ENCODE results near the gene SLC1A6. TPM values are rescaled to one million over a fixed set of nuclear protein-coding genes. Genes with fewer than 3 reads are reported as not detected.
A peak's percentile ranks its signal among the peaks of the same experiment; 100 is the strongest.

SLC1A6 gene
- not detected for total RNA-seq

DNA sequence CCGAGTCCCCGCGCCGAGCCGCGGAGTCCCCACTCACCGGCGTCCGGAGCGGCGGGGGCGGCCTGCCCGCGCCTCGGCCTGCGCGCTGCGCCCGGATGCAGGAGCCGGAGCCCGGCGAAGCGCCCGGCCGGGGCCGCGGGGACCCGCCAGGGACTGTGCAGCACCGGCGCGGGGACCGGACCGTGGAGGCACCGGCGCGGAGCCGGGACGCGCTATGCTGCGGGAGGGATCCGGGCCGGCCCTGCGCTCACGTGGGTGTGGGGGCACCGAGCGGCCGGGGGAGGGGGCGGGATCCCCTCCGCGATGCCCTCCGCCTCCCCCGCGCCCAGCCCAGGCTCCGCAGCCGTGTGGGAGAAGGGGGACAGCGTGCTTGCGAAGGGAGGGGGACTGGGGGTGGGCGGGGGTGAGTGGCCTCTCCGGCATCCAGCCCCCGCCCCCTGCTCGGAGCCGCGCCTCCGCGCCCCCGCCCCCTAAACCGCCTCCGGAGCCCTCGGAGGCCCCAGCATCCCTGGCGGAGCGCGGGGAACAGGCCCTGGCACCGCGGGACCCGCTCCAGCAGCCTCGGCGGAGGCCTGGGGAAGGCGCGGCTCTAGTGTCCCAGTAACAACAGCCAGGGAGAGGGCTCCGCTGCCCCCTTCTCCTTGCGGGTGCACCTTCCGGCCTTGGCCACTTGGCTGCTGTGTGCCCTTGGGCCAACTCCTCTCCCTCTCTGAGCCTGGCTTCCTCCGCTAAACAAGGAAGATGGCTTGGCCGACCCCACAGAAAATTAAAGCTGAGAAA is at the start of gene SLC1A6:
TSS of gene SLC1A6 (minus strand) at position 389 of the 780 bp plus-strand sequence. CDS start 6,954 bp downstream, outside the sequence.
- no peak for ATAC-seq
- WGBS, 2 donors: 1 to 25% methylated on average over 2 to 43 of the region's 84 CpGs
- intact Hi-C loops (cut with DNase I): no loop called here
- DNase-seq: peak in 1 of 4 donors; percentile 6
- H3K27ac ChIP-seq: no peak within 1 kb of the TSS
- H3K9me3 ChIP-seq: no peaks in the 10 kb centered on the region
- no peak within 1 kb of the TSS for H3K4me3 ChIP-seq
- TF ChIP-seq POLR2A (IDR thresholded peaks at IDR 0.05) (no peak), CTCF (IDR thresholded peaks at IDR 0.05) (no peak)
- H3K4me1 ChIP-seq: no peaks in the 10 kb centered on the region
- no peaks in the 10 kb centered on the region for H3K36me3 ChIP-seq (replicated peaks in 1 of 2; ENCODE audit: insufficient read depth in 1 of 2, low read depth in 2 of 2)
- H3K27me3 ChIP-seq: peaks cover 0 to 14% of the 10 kb centered on the region in 2 donors

GRCh38 chr19:15028490-15028889 is 48.8 kb upstream of the SLC1A6 start:
- no peaks in the 10 kb centered on the region for H3K27me3 ChIP-seq
- H3K4me1 ChIP-seq: no peaks in the 10 kb centered on the region
- intact Hi-C loops (cut with DNase I): no loop called here
- DNase-seq (no peak), ATAC-seq (no peak)
- no peak overlapping the region for H3K27ac ChIP-seq
- H3K36me3 ChIP-seq (replicated peaks in 1 of 2; ENCODE audit: insufficient read depth in 1 of 2, low read depth in 2 of 2): no peaks in the 10 kb centered on the region
- 67 to 99% methylated on average over 4 to 5 of the region's 5 CpGs for WGBS, 2 donors
- no peaks in the 10 kb centered on the region for H3K9me3 ChIP-seq
- TF ChIP-seq POLR2A (IDR thresholded peaks at IDR 0.05) (no peak), CTCF (IDR thresholded peaks at IDR 0.05) (no peak)
- H3K4me3 ChIP-seq: no peak overlapping the region

DNA sequence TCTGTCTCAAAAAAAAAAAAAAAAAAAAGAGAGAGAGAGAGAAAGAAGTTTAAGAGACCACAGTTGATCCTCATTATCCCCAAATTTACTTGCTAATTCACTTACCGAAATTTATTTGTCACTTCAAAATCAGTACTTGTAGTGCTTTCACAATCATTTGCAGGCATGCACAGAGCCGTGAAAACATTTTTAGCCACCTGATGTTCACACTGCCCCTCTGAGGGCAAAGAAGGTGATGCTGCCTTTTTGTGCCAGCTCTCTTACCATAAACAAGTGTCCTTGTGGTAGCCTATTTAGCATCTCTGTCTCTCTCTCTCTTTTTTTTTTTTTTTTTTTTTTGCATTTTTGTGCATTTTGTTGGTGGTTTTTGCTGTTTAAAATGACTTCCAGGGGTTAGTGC is 45.6 kb upstream of the SLC1A6 start:
- no peak overlapping the region for H3K4me3 ChIP-seq
- 3 to 18% methylated on average over 2 of the region's 2 CpGs for WGBS, 2 donors
- peaks cover 8% of the 10 kb centered on the region for H3K4me1 ChIP-seq
- no peaks in the 10 kb centered on the region for H3K27me3 ChIP-seq
- TF ChIP-seq CTCF (IDR thresholded peaks at IDR 0.05): peak in 5 of 7 experiments; percentile 27 to 59 (median 45)
- TF ChIP-seq POLR2A (IDR thresholded peaks at IDR 0.05): no peak
- no peaks in the 10 kb centered on the region for H3K9me3 ChIP-seq
- no peak overlapping the region for H3K27ac ChIP-seq
- ATAC-seq (no peak), DNase-seq (peak; percentile 14 to 54 (median 34))
- H3K36me3 ChIP-seq (replicated peaks in 1 of 2; ENCODE audit: insufficient read depth in 1 of 2, low read depth in 2 of 2): no peaks in the 10 kb centered on the region
- intact Hi-C loops (cut with DNase I): no loop called here

DNA sequence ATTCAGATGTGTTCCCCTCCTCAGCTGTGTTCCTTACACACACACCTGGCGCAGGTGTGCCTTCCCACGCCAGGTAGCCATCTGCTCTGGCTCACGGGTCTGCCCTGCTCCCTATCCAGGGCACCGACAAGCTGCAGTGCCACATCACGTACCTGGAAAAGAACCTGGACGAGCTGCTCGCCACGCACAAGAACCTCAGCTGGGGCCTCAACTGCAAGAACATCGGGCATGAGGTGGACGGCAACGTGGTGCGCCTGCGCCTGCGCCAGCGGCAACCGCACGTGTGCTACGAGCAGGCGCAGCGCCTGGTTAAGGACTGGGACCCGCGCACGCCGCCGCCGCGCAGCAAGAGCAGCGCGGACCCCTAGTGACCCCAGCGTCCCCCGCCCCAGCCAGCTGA is 43.1 kb upstream of the SLC1A6 start:
- H3K27ac ChIP-seq: peak overlapping the region in 3 of 4 donors; percentile 71 to 79 (median 74)
- peaks cover 8% of the 10 kb centered on the region for H3K4me1 ChIP-seq
- 12 to 15% methylated on average over 11 to 31 of the region's 31 CpGs for WGBS, 2 donors
- no peak for TF ChIP-seq CTCF (IDR thresholded peaks at IDR 0.05)
- no peak for TF ChIP-seq POLR2A (IDR thresholded peaks at IDR 0.05)
- no peaks in the 10 kb centered on the region for H3K36me3 ChIP-seq (replicated peaks in 1 of 2; ENCODE audit: insufficient read depth in 1 of 2, low read depth in 2 of 2)
- DNase-seq (peak; percentile 71 to 92 (median 88)), ATAC-seq (peak; percentile 87)
- H3K9me3 ChIP-seq: no peaks in the 10 kb centered on the region
- intact Hi-C loops (cut with DNase I): no loop called here
- H3K4me3 ChIP-seq: no peak overlapping the region
- H3K27me3 ChIP-seq: no peaks in the 10 kb centered on the region
